Endothelial cell (in vitro differentiated cells): ENCODE results near the gene CPT1A. TPM values are rescaled to one million over a fixed set of nuclear protein-coding genes. Genes with fewer than 3 reads are reported as not detected.

ENCODE experiments used
- DNase-seq: peaks from one replicate; pipeline ENCODE4 v3.0.0; 2021; ENCODE audit warnings: low spot score
- H3K27ac Mint-ChIP-seq: one replicate; pipeline ENCODE4 v1.8.0; 2021; ENCODE audit warnings: mixed read lengths, inconsistent platforms; ENCODE audit not compliant: unreplicated experiment
- H3K27me3 Mint-ChIP-seq: one replicate; pipeline ENCODE4 v1.8.0; 2021; ENCODE audit warnings: mild to moderate bottlenecking, moderate library complexity, mixed read lengths, inconsistent platforms; ENCODE audit not compliant: unreplicated experiment
- H3K36me3 Mint-ChIP-seq: one replicate; pipeline ENCODE4 v1.8.0; 2021; ENCODE audit warnings: mild to moderate bottlenecking, low read depth, mixed read lengths, inconsistent platforms; ENCODE audit not compliant: unreplicated experiment
- H3K4me1 Mint-ChIP-seq: one replicate; pipeline ENCODE4 v1.8.0; 2021; ENCODE audit warnings: mild to moderate bottlenecking, mixed read lengths, inconsistent platforms; ENCODE audit not compliant: unreplicated experiment
- H3K4me3 Mint-ChIP-seq: one replicate; pipeline ENCODE4 v1.8.0; 2021; ENCODE audit warnings: mild to moderate bottlenecking, mixed read lengths, inconsistent platforms; ENCODE audit not compliant: unreplicated experiment
- H3K9me3 Mint-ChIP-seq: one replicate; pipeline ENCODE4 v1.8.0; 2021; ENCODE audit warnings: mixed read lengths, inconsistent platforms; ENCODE audit not compliant: unreplicated experiment
- total RNA-seq: library from RNA; stranded (reverse); fragmentation: NEBNext Ultra II Directional; extraction: Animal tissue kit (Norgen Biotek cat#: 25700); gene quantifications from one replicate; pipeline ENCODE4 v1.2.1, GENCODE V29; 2021; ENCODE audit not compliant: unreplicated experiment
- TF ChIP-seq, protein P1 (sequence below): fragments of 200-600 bp; sonication (generic); IDR thresholded peaks from one replicate; pipeline ENCODE4 v1.5.0; 2021; ENCODE audit warnings: antibody characterized with exemption; ENCODE audit not compliant: unreplicated experiment

Gene CPT1A
- total RNA-seq, 1 donor from 2014 or later: 0.36 TPM

DNA sequence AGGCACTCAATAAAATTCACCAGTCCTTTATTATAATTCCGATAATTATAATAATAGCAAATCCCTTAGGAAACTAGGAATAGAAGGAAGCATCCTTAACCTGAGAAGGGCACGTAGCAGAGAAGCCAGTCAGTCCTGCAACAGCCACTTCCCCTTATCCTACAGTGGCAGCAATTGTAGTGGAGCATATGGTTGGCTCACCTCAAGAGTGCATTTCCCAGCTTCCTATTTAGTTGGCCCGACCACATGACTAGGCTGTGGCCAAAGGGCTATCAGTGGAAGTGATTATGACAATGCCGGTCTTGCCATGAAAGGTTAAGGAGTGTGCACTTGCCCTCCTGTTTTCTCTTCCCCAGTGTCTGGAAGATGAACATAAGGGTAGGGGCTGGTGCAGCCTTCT, 117.4 kb downstream of the CPT1A start:
- Mint-ChIP-seq H3K36me3 (no peaks in the 10 kb centered on the region), H3K9me3 (no peaks in the 10 kb centered on the region), H3K27me3 (no peaks in the 10 kb centered on the region), H3K4me3 (no peak overlapping the region), H3K27ac (no peak overlapping the region), H3K4me1 (no peaks in the 10 kb centered on the region)
- TF ChIP-seq, protein P1, sequence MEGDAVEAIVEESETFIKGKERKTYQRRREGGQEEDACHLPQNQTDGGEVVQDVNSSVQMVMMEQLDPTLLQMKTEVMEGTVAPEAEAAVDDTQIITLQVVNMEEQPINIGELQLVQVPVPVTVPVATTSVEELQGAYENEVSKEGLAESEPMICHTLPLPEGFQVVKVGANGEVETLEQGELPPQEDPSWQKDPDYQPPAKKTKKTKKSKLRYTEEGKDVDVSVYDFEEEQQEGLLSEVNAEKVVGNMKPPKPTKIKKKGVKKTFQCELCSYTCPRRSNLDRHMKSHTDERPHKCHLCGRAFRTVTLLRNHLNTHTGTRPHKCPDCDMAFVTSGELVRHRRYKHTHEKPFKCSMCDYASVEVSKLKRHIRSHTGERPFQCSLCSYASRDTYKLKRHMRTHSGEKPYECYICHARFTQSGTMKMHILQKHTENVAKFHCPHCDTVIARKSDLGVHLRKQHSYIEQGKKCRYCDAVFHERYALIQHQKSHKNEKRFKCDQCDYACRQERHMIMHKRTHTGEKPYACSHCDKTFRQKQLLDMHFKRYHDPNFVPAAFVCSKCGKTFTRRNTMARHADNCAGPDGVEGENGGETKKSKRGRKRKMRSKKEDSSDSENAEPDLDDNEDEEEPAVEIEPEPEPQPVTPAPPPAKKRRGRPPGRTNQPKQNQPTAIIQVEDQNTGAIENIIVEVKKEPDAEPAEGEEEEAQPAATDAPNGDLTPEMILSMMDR: no peak
- DNase-seq: no peak

DNA sequence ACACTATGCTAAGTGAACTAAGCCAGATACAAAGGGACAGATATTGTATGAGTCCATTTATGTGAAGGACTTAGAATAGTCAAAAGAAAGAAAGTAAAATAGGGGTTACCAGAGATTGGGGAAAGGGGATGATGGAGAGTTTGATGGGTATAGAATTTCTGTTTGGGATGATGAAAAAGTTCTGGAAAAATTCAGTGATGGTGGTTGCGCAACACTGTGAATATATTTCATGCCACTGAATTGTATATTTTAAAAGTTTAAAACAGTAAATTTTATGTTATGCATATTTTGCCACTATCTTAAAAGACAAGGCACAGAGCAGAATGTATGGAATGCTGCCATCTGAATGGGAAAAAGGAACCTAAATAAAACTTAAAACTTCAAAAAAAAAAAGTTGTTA, 119.6 kb downstream of the CPT1A start:
- Mint-ChIP-seq H3K27me3 (no peaks in the 10 kb centered on the region), H3K9me3 (no peaks in the 10 kb centered on the region), H3K27ac (no peak overlapping the region), H3K4me1 (no peaks in the 10 kb centered on the region), H3K4me3 (no peak overlapping the region), H3K36me3 (no peaks in the 10 kb centered on the region)
- DNase-seq: no peak
- TF ChIP-seq, protein P1: no peak

DNA sequence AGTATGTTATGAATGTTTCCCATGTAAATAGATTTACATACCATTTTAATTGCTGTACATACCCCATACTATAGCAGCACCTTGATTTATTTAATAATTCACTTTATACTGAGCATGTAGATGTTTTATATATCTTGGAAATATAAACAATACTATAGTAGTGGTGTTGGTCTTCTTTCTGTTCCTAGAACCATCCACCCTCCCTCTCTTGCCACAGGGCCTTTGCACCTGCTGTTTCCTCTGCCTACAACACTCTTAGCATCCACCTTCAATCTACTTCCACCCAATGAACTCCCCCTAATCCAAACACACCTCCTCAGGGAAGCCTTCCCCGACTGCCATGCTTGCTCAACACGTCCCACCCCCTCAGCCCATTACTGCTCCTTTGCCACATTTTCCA, 120.6 kb downstream of the CPT1A start:
- no peak overlapping the region for H3K4me3 Mint-ChIP-seq
- no peak for DNase-seq
- no peaks in the 10 kb centered on the region for H3K9me3 Mint-ChIP-seq
- H3K27me3 Mint-ChIP-seq: no peaks in the 10 kb centered on the region
- no peaks in the 10 kb centered on the region for H3K4me1 Mint-ChIP-seq
- TF ChIP-seq, protein P1: no peak
- no peaks in the 10 kb centered on the region for H3K36me3 Mint-ChIP-seq
- H3K27ac Mint-ChIP-seq: no peak overlapping the region

DNA sequence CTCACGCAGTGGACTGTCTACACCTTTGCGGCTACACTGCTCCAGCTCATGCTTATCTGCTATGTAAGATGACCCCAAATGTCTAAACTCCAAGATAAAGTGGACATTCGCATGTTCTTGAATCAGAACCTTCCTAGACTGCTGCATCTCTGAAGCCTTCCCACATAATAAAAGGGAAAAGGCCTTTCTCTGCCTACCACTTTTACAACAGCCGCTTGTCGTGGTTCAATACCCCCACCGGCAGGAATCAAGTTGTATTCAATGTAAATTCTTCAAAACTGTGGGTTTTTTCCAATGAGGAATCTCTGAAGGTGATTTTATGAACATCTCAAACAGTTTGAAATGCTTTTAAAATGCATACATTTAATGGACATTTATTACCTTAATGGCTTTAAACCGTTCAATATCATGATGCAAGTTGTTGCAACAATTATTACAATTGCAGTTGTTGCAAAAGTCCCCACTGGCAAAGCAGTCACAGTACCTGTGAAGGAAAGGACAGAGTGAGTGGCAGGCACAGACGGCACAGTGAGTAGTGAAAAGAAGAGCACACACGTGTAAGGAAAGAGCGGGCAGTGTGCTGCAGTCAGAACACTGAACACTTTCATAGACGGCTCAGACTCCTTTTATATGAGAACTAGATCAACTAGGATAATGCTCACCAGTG, 126.1 kb downstream of the CPT1A start:
- no peaks in the 10 kb centered on the region for H3K27me3 Mint-ChIP-seq
- H3K4me3 Mint-ChIP-seq: no peak overlapping the region

More for the DNA sequence above, 126.1 kb downstream of the CPT1A start:
- no peaks in the 10 kb centered on the region for H3K4me1 Mint-ChIP-seq
- DNase-seq: no peak
- H3K9me3 Mint-ChIP-seq: no peaks in the 10 kb centered on the region
- H3K27ac Mint-ChIP-seq: no peak overlapping the region
- peaks cover 5% of the 10 kb centered on the region for H3K36me3 Mint-ChIP-seq
- TF ChIP-seq, protein P1: no peak
